ENCODE data around the gene RAB11FIP3.
"Not testable (repeated sequence)": the region's sequence is repeated elsewhere in the genome, so short reads cannot be mapped to it uniquely, and the experiment has no call there.

The RAB11FIP3 gene

GRCh38 chr16:391885-392335 is 33.5 kb upstream of the RAB11FIP3 start:
- peak; percentile 88 for DNase-seq

DNA sequence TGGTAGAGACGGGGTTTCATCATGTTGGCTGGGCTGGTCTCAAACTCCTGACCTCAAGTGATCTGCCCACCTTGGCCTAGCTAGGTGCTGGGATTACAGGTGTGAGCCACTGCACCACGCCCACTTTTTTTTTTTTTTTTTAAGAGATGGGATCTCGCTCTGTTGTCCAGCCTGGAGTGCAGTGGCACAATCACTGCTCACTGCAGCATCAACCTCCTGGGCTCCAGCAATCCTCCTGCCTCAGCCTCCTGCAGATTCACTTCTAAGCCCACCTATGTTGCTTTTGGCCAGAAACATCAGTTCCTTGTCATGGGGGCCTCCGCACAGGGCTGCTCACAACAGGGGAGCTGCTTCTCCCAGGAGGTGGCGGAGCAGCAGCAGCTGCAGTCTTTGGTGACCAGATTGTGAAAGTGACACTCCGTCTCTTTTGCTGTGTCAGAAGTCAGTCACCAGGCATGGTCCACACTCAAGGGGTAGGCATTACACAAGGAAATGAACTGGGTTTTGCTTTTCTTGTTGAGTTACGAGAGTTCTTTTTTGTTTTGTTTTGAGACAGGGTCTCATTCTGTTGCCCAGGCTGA is 32.9 kb upstream of the RAB11FIP3 start:
- DNase-seq = peak; percentile 38

DNA sequence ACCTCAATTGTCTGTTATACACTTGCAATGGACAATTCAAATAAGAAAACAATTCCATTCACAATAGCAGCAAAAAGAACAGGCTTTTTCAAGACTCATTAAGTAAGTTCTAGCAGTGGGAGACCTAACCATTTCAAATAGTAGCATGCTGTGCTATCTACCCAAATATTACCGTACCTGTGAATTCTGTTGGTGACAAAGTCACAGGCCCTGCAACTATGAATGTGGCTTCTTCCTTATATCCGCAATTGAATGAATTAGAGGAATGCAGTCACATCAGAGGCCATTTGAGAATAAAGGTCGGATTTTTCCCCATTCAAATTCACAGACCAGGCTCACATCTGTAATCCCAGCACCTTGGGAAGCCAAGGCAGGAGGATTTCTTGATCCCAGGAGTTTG is 29.2 kb upstream of the RAB11FIP3 start:
- DNase-seq = no peak

GRCh38 chr16:396605-397004 is 28.8 kb upstream of the RAB11FIP3 start:
- DNase-seq = no peak

- no peak for DNase-seq
Observed at GRCh38 chr16:397135-397661, 28.3 kb upstream of the RAB11FIP3 start, which contains the start of gene NME4. Gene NME4, plus strand, starts transcription at chr16:397199. Its CDS starts 24 bp downstream, at chr16:397223.

DNA sequence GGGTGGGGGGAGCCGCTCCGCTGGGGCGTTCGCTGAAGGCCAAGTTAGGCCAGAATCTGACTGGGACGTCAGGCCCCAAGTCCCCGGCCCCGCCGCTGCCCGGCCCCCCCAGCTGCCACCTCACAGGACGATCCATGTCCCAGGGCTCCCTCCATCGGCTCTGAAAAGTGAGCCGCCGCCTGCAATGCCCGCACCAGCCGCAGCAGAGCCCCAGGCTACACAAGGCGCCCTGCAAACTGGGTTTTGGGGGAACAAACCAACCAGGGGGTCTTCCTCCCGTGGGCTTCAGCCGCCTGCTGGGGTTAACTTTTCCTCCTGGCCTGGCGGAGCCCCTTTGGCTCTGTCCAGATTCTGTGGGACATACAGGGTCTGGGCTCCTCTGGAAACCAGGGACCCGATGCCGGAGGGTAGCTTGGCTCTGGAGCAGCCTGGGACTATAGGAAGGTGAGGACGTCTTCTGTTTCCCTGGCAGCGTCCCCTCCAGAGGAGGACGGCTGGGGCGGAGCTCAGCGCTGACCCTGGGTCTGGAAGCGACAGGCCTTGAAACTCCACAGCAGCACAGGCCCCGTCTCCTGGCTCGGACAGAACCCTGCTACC is 27.6 kb upstream of the RAB11FIP3 start:
- no peak for DNase-seq

DNA sequence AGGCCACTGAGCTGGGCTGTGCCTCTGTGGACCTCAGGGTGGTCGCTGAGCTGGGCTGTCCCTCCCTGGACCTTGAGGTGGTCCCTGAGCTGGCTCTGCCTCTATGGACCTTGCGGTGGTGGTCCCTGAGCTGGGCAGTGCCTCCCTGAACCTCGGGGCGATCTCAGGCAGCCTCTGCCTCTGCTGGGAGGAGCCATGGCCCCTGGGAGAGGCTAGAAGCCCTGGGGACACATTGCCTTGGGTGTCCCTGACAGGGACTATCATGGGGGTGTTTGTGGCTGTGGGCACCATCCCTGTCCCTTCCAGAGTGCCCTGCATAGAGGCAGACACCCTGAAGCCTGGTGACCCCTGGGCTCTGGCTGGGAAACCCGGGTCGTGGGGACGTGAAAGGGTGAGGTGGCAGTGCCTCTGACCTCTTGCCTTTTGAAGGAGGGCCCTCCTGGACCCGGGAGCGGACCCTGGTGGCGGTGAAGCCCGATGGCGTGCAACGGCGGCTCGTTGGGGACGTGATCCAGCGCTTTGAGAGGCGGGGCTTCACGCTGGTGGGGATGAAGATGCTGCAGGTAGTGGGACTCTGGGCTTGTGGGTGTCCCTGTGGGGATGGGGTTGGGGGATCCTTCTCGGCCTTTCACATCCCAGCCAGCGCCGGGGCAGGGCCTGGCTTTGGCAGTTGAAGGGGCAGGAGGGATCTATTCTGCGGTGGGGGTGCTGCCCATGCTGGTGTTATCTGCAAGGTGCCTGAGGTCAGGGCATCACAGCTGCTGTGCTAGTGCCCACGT is 26.7 kb upstream of the RAB11FIP3 start:
- DNase-seq = no peak

- no peak for DNase-seq
Observed at GRCh38 chr16:399340-400019, 26.0 kb upstream of the RAB11FIP3 start.

- no peak for DNase-seq
Observed at GRCh38 chr16:400061-400591, 25.3 kb upstream of the RAB11FIP3 start.

- peak; percentile 97 for DNase-seq
Observed at GRCh38 chr16:401468-402348, 23.7 kb upstream of the RAB11FIP3 start, which contains the start of gene DECR2. Gene DECR2, plus strand, starts transcription at chr16:401885. Its CDS starts 79 bp downstream, at chr16:401964.

- DNase-seq = no peak
Observed at GRCh38 chr16:404971-405486, 20.4 kb upstream of the RAB11FIP3 start.

GRCh38 chr16:405548-406506 is 19.6 kb upstream of the RAB11FIP3 start:
- no peak for DNase-seq

GRCh38 chr16:407253-407652 is 18.2 kb upstream of the RAB11FIP3 start:
- no peak for DNase-seq

DNA sequence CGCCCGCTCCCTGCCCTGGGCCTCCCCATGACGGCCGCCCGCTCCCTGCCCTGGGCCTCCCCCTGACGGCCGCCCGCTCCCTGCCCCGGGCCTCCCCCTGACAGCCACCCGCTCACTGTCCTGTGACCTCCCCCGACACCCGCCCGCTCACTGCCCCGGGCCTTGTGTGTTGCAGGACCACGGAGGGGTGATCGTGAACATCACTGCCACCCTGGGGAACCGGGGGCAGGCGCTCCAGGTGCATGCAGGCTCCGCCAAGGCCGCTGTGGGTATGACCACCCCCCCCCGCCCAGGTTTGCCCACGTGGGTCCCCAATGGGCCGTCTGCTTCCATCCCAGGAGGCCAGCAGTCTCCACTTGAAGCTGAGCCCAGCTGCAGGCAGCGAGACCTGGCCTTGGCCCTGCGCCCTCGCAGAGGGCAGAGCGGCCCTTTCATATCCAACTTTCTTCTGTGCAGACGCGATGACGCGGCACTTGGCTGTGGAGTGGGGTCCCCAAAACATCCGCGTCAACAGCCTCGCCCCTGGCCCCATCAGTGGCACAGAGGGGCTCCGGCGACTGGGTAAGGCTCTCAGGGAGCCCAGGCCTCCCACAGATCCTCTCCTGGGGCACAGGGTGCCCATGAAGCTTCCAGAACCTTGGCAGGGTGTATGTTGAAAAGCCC is 14.8 kb upstream of the RAB11FIP3 start:
- DNase-seq = no peak

DNA sequence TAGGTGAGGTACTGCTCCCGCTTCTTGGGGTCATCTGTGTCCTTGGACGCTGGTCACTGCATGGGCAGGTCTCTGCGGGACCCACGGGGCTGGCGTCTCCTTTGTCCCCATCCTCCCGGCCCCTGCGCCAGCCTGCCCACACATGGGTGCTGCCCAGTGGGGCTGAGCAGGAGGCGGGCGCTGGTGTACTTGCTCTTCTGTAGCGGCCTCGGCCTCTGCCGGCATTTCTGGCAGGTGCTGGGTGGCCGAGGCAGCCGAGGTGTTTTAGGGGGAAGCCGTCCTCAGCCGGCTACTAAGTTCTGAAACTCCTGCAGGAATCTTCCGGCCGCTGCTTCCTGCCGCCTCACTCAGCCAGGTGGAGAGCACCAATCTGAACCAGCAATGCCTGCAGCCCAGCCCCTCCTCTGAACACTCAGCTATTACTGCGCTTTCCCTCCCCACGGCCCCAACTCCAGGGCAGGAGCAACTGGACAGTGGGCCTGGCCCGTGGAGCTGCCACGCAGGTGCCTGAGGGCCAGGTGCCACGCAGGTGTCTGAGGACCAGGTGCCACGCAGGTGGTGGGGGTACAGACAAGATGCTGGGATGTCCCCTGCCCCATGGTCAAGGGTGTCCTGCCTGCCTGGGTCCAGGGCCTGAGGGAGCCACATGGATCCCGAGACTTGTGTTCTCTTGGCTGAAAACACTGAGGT is 13.7 kb upstream of the RAB11FIP3 start:
- DNase-seq = no peak

GRCh38 chr16:414395-415169 is 10.9 kb upstream of the RAB11FIP3 start:
- DNase-seq = no peak

DNA sequence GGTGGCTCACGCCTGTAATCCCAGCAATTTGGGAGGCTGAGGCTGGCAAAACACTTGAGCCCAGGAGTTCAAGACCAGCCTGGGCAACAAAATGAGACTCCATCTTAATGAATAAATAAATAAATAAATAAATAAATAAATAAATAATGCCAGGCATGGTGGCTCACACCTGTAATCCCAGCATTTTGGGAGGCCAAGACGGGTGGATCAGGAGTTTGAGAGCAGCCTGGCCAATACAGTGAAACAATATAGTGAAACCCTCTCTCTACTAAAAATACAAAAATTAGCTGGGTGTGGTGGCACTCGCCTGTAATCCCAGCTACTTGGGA is 10.3 kb upstream of the RAB11FIP3 start:
- not testable (repeated sequence) for DNase-seq

DNA sequence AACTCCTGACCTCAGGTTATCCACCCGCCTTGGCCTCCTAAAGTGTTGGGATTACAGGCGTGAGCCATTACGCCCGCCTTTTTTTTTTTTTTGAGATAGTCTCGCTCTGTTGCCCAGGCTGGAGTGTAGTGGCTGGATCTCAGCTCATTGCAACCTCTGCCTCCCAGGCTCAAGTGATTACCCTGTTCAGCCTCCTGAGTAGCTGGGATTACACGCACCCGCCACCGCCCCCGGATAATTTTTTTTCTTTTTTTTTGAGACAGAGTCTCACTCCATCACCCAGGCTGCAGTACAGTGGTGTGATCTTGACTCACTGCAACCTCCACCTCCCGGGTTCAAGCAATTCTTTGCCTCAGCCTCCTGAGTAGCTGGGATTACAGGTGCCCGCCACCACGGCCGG is 3.3 kb upstream of the RAB11FIP3 start:
- not testable (repeated sequence) for DNase-seq
